Gastrocnemius medialis (tissue), 4 donors: ENCODE measurements around the gene ZNF99. TPM values are rescaled to one million over a fixed set of nuclear protein-coding genes. Genes with fewer than 3 reads are reported as not detected.
"Not testable (repeated sequence)": the region's sequence is repeated elsewhere in the genome, so short reads cannot be mapped to it uniquely, and the experiment has no call there.

Source experiments
- ATAC-seq, 2 donors: fragments of 150-250 bp; one replicate each; pipeline ENCODE4 v1.9.1; 2016
- DNase-seq, 2 donors: peaks; one replicate each; pipeline ENCODE4 v3.0.0-alpha.2; 2019
- H3K27ac ChIP-seq, 4 donors: fragments of 200-600 bp; sonication (generic); 1 replicate in 1 of 4; 2 replicates in 3 of 4; pipeline ENCODE4 v1.5.1; 2016 to 2018; ENCODE audit warnings: mild to moderate bottlenecking in 2 of 4, moderate library complexity in 1 of 4
- H3K27me3 ChIP-seq, 3 donors: fragments of 200-600 bp; sonication (generic) in 2 of 3; 1 replicate in 1 of 3; 2 replicates in 2 of 3; pipeline versions ENCODE4 v1.5.1 to v1.6.0; 2016 to 2019; ENCODE audit warnings: mild to moderate bottlenecking in 1 of 3, moderate library complexity in 1 of 3
- H3K36me3 ChIP-seq, 2 donors: fragments of 200-600 bp; sonication (generic) in 1 of 2; one replicate each; pipeline ENCODE4 v1.5.1; 2017 to 2018
- H3K4me1 ChIP-seq, 2 donors: fragments of 200-600 bp; sonication (generic) in 1 of 2; one replicate each; pipeline ENCODE4 v1.5.1; 2016 to 2017; ENCODE audit warnings: mild to moderate bottlenecking in 2 of 2
- H3K4me3 ChIP-seq, 4 donors: fragments of 200-600 bp; sonication (generic) in 3 of 4; 1 replicate in 1 of 4; 2 replicates in 3 of 4; pipeline ENCODE4 v1.5.1; 2016 to 2019; ENCODE audit warnings: mild to moderate bottlenecking in 2 of 4
- H3K9me3 ChIP-seq, 3 donors: fragments of 200-600 bp; sonication (generic) in 2 of 3; 1 replicate in 1 of 3; 2 replicates in 2 of 3; pipeline ENCODE4 v1.5.1; 2016 to 2019
- POLR2A ChIP-seq, 2 donors: fragments of 450-650 bp; IDR thresholded peaks; one replicate each; pipeline ENCODE4 v1.6.1; 2017; ENCODE audit warnings: antibody characterized with exemption in 2 of 2, mild to moderate bottlenecking in 2 of 2, moderate library complexity in 2 of 2
- in situ Hi-C, 4 donors: fragments of 200-750 bp; cut with MboI; loops; one replicate each; pipeline versions ENCODE4 v1.15.0 to v1.8.0; 2017; ENCODE audit warnings: low sequenced_read_pairs in 4 of 4
- intact Hi-C: fragments of 100-400 bp; cut with DNase I; formaldehyde crosslinking; loops from one replicate; pipeline ENCODE4 v1.15.1; 2023; ENCODE audit warnings: low total_unique reads
- total RNA-seq, 4 donors: library from RNA; depleted of rRNA; stranded (reverse); fragments of >200 nt; gene quantifications; one replicate each; pipeline versions ENCODE4 v1.1.0 to v1.2.3, GENCODE V29; 2016
- TF ChIP-seq, protein P1 (sequence below), 5 experiments: fragments of 450-650 bp in 3 of 5; fragments of 200-600 bp in 2 of 5; sonication (generic) in 2 of 5; IDR thresholded peaks in 4 of 5; conservative IDR thresholded peaks in 1 of 5; 1 replicate in 4 of 5; 2 replicates in 1 of 5; pipeline ENCODE4 v1.5.1; 2016 to 2019; ENCODE audit warnings: antibody characterized with exemption in 5 of 5, mild to moderate bottlenecking in 3 of 5, moderate library complexity in 3 of 5

ZNF99 gene
- total RNA-seq, 4 donors from 2014 or later = 0.03 to 0.05 TPM; not detected in 2

DNA sequence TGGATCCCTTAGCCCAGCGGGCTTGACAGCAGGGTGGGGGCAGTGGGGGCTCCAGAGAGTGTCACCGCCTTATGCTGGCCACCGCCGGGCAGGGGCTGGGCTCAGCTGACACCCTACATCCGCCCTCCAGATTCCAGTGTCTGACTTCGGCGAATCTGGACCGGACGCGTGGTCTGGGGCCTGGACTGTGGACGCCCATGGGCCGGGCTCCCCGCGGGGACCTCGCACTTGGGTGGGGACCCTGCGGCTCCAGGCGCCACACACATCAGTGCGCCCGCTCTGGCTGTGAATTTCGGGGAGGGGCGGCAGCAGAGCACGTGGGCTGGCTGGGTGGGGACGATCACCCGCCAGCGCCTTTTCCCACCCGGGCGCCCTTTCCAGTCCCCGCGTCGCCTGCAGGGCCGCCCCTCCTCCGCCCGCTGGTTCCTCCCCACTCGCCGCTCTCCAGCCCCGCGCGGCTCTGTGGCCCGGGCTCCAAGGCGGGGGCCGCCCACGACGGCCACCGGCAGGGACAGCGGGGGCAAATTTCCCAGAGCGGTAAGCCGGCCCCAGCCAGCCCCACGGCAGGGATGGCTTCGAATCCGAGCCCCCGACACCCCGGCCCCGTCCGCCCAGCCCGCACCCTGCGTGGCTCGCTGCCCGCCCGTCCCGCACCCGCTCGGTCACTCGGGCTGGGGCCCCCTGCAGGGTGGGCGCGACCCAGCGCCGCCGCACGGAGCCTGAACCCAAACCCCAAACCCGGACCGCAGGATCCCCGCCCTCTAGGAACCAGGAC, 23.3 kb upstream of the ZNF99 start:
- in situ Hi-C loops (no loop called here), intact Hi-C loops (no loop called here)
- peaks cover 0 to 9% (median 0%) of the 10 kb centered on the region in 3 donors for H3K27me3 ChIP-seq
- no peak overlapping the region for H3K4me3 ChIP-seq
- ATAC-seq = no peak
- H3K36me3 ChIP-seq = no peaks in the 10 kb centered on the region
- no peak for TF ChIP-seq POLR2A (IDR thresholded peaks at IDR 0.05)
- TF ChIP-seq, protein P1, sequence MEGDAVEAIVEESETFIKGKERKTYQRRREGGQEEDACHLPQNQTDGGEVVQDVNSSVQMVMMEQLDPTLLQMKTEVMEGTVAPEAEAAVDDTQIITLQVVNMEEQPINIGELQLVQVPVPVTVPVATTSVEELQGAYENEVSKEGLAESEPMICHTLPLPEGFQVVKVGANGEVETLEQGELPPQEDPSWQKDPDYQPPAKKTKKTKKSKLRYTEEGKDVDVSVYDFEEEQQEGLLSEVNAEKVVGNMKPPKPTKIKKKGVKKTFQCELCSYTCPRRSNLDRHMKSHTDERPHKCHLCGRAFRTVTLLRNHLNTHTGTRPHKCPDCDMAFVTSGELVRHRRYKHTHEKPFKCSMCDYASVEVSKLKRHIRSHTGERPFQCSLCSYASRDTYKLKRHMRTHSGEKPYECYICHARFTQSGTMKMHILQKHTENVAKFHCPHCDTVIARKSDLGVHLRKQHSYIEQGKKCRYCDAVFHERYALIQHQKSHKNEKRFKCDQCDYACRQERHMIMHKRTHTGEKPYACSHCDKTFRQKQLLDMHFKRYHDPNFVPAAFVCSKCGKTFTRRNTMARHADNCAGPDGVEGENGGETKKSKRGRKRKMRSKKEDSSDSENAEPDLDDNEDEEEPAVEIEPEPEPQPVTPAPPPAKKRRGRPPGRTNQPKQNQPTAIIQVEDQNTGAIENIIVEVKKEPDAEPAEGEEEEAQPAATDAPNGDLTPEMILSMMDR (IDR thresholded peaks at IDR 0.05 in 4 of 5, conservative IDR thresholded peaks at IDR 0.05 in 1 of 5) = no peak
- H3K4me1 ChIP-seq = no peaks in the 10 kb centered on the region
- no peak for DNase-seq
- no peaks in the 10 kb centered on the region for H3K9me3 ChIP-seq
- no peak overlapping the region for H3K27ac ChIP-seq

DNA sequence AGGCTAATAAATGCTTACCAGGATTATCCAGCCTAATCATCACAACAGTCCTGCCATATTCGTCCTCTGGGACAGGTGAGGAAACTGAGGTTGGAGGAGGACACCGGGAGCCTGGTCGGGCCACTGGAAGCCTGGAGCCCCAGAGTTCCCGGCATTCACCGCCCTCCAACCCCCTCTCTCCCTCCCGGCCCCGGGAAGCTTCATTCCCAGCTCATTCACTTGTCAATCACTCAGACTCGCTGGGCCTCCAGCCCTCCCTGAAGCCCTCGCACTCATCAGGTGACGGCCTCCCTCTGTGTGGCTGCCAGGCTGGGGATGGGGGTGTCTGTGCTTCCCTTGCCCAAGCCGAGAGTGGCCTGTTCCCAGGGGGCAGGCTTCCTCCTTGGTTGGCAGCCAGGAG, 22.5 kb upstream of the ZNF99 start:
- no peak for ATAC-seq
- Histone ChIP-seq H3K27me3 (peaks cover 0 to 9% (median 0%) of the 10 kb centered on the region in 3 donors), H3K9me3 (no peaks in the 10 kb centered on the region), H3K4me1 (no peaks in the 10 kb centered on the region), H3K4me3 (no peak overlapping the region), H3K36me3 (no peaks in the 10 kb centered on the region), H3K27ac (no peak overlapping the region)
- intact Hi-C loops = no loop called here
- DNase-seq = no peak
- TF ChIP-seq, protein P1 (IDR thresholded peaks at IDR 0.05 in 4 of 5, conservative IDR thresholded peaks at IDR 0.05 in 1 of 5) = no peak
- TF ChIP-seq POLR2A (IDR thresholded peaks at IDR 0.05) = no peak
- in situ Hi-C loops = no loop called here

DNA sequence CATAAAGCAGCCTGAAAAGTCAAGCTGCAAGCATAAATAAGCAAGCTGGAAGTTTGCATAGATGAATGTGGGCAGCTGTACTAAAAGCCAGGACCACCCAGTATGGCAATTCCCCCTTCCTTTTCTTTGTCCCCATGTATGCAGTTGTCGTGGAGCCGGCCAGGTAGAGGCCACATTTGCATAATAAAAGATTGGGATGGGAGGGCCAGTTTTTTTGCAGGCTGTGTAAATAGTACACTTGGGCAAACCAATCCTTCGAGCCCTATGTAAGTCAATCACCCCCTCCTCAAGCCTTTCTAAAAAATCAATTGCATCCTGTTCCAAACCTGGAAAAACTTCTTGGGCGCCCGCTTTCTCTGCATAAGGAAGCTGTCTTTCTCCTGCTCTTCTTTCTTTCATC, 13.1 kb upstream of the ZNF99 start:
- Histone ChIP-seq H3K4me3 (no peak overlapping the region), H3K4me1 (no peaks in the 10 kb centered on the region), H3K9me3 (no peaks in the 10 kb centered on the region), H3K36me3 (no peaks in the 10 kb centered on the region), H3K27me3 (no peaks in the 10 kb centered on the region), H3K27ac (no peak overlapping the region)
- intact Hi-C loops (no loop called here), in situ Hi-C loops (no loop called here)
- TF ChIP-seq, protein P1 (IDR thresholded peaks at IDR 0.05 in 4 of 5, conservative IDR thresholded peaks at IDR 0.05 in 1 of 5) = no peak
- no peak for TF ChIP-seq POLR2A (IDR thresholded peaks at IDR 0.05)
- ATAC-seq = no peak
- no peak for DNase-seq

DNA sequence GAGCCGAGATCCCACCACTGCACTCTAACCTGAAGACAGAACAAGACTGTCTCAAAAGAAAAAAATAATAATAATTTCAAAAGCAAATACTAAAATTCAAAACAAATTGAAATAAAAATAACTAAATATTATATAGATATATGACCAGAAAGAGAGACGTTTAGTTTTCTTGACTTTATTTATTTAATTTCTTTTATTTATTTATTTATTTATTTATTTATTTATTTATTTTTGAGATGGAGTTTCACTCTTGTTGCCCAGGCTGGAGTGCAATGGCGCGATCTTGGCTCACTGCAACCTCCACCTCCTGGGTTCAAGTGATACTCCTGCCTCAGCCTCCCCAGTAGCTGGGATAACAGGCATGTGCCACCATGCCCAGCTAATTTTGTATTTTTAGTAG, 8.9 kb upstream of the ZNF99 start:
- H3K4me1 ChIP-seq, H3K27me3 ChIP-seq, in situ Hi-C loops, H3K27ac ChIP-seq, intact Hi-C loops, H3K4me3 ChIP-seq, H3K36me3 ChIP-seq, DNase-seq, ATAC-seq, H3K9me3 ChIP-seq: not testable (repeated sequence)

DNA sequence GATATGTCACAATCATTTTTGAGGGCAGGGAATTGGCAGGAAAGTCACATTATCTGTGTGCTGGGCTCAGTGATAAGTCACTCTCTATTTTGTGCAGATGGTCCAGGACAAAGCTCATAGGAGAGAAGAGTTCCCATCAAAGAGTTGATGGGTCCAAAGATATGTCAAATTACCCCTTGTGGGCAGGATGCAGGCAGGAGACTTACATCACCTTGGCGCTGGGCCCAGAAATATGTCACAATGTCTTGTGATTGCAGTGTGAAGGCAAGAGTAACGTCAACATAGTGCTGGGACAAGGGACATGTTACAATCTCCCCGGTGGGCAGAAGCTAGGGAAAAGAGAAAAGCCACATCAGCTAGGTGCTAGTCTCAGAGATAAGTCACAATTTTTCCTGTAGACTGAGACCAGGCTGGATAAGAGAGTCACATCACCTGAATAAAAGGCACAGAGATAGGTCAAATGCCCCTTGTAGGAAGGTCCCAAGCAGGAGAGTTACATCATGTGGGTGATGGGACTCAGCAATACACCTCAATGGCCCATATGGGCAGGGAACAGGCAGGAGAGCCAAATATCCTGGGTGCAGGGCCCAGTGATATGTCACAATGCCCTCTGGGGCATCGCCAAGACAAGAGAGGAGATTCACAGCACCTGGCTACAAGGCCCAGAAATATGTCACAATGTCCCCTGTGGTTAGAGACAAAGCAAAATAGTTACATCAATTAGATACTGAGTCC, 47.9 kb downstream of the ZNF99 start:
- H3K9me3 ChIP-seq = no peaks in the 10 kb centered on the region
- in situ Hi-C loops = no loop called here
- H3K36me3 ChIP-seq = no peaks in the 10 kb centered on the region
- no peak overlapping the region for H3K27ac ChIP-seq
- H3K27me3 ChIP-seq = no peaks in the 10 kb centered on the region
- H3K4me1 ChIP-seq = no peaks in the 10 kb centered on the region
- intact Hi-C loops = no loop called here
- ATAC-seq (no peak), DNase-seq (no peak)
- TF ChIP-seq POLR2A (IDR thresholded peaks at IDR 0.05) = no peak
- TF ChIP-seq, protein P1 (IDR thresholded peaks at IDR 0.05 in 4 of 5, conservative IDR thresholded peaks at IDR 0.05 in 1 of 5) = no peak
- no peak overlapping the region for H3K4me3 ChIP-seq
